ENCODE data around the gene CLPTM1. TPM values are rescaled to one million over a fixed set of nuclear protein-coding genes. Genes with fewer than 3 reads are reported as not detected.

CLPTM1 gene
- total and polyA plus RNA-seq, 3 donors from 2014 or later = 179 to 204 (median 198) TPM

GRCh38 chr19:44931541-44931940 is 23.6 kb upstream of the CLPTM1 start:
- Histone ChIP-seq H3K27me3 (no peaks in the 10 kb centered on the region), H3K27ac (no peak overlapping the region), H3K9me3 (no peaks in the 10 kb centered on the region), H3K4me3 (no peak overlapping the region), H3K36me3 (ENCODE audit: low read depth, missing control alignments) (no peaks in the 10 kb centered on the region), H3K4me1 (peaks cover 17% of the 10 kb centered on the region)
- WGBS, 2 donors = 92 to 96% methylated on average over 4 of the region's 4 CpGs
- intact Hi-C loops (cut with DNase I; ENCODE audit: low total_unique reads) = no loop called here
- no peak for DNase-seq
- TF ChIP-seq CTCF (IDR thresholded peaks at IDR 0.05) (no peak), POLR2A (IDR thresholded peaks at IDR 0.05) (no peak)

- no peaks in the 10 kb centered on the region for H3K27me3 ChIP-seq
- no peak for TF ChIP-seq CTCF (IDR thresholded peaks at IDR 0.05)
- no peak overlapping the region for H3K4me3 ChIP-seq
- no peaks in the 10 kb centered on the region for H3K9me3 ChIP-seq
- no peak overlapping the region for H3K27ac ChIP-seq
- H3K36me3 ChIP-seq (ENCODE audit: low read depth, missing control alignments) = no peaks in the 10 kb centered on the region
- no peak for DNase-seq
- 77 to 91% methylated on average over 5 of the region's 5 CpGs for WGBS, 2 donors
- intact Hi-C loops (cut with DNase I; ENCODE audit: low total_unique reads) = no loop called here
- peaks cover 11% of the 10 kb centered on the region for H3K4me1 ChIP-seq
These were observed 15.5 kb upstream of the CLPTM1 start for GRCh38 chr19:44939668-44940067.

GRCh38 chr19:44942067-44942571 is 13.1 kb upstream of the CLPTM1 start, which contains the start of gene APOC4:
Gene APOC4, plus strand, starts transcription at chr19:44942237. Its CDS starts 41 bp downstream, at chr19:44942278.
- intact Hi-C loops (cut with DNase I; ENCODE audit: low total_unique reads) = no loop called here
- Histone ChIP-seq H3K36me3 (ENCODE audit: low read depth, missing control alignments) (no peaks in the 10 kb centered on the region), H3K4me3 (no peak within 1 kb of the TSS), H3K9me3 (no peaks in the 10 kb centered on the region), H3K27me3 (no peaks in the 10 kb centered on the region), H3K4me1 (no peaks in the 10 kb centered on the region), H3K27ac (no peak within 1 kb of the TSS)
- 70 to 90% methylated on average over 8 to 14 of the region's 14 CpGs for WGBS, 2 donors
- no peak for DNase-seq
- TF ChIP-seq POLR2A (IDR thresholded peaks at IDR 0.05) (no peak), CTCF (IDR thresholded peaks at IDR 0.05) (no peak)

- no peak overlapping the region for H3K27ac ChIP-seq
- H3K4me3 ChIP-seq = no peak overlapping the region
- intact Hi-C loops (cut with DNase I; ENCODE audit: low total_unique reads) = no loop called here
- no peaks in the 10 kb centered on the region for H3K27me3 ChIP-seq
- DNase-seq = peak; percentile 51
- H3K9me3 ChIP-seq = no peaks in the 10 kb centered on the region
- no peaks in the 10 kb centered on the region for H3K4me1 ChIP-seq
- 67 to 79% methylated on average over 10 of the region's 10 CpGs for WGBS, 2 donors
- H3K36me3 ChIP-seq (ENCODE audit: low read depth, missing control alignments) = no peaks in the 10 kb centered on the region
- no peak for TF ChIP-seq CTCF (IDR thresholded peaks at IDR 0.05)
- no peak for TF ChIP-seq POLR2A (IDR thresholded peaks at IDR 0.05)
These were observed 11.4 kb upstream of the CLPTM1 start for GRCh38 chr19:44943801-44944249.

GRCh38 chr19:44947041-44947581 is 8.1 kb upstream of the CLPTM1 start:
- WGBS, 2 donors = 91 to 94% methylated on average over 13 of the region's 13 CpGs
- H3K4me1 ChIP-seq = peaks cover 18% of the 10 kb centered on the region
- H3K27ac ChIP-seq = no peak overlapping the region
- H3K36me3 ChIP-seq (ENCODE audit: low read depth, missing control alignments) = no peaks in the 10 kb centered on the region
- no peaks in the 10 kb centered on the region for H3K27me3 ChIP-seq
- TF ChIP-seq POLR2A (IDR thresholded peaks at IDR 0.05) (no peak), CTCF (IDR thresholded peaks at IDR 0.05) (no peak)
- no peak for DNase-seq
- H3K4me3 ChIP-seq = no peak overlapping the region
- intact Hi-C loops (cut with DNase I; ENCODE audit: low total_unique reads) = no loop called here
- no peaks in the 10 kb centered on the region for H3K9me3 ChIP-seq

Measured in testis (tissue), 3 donors.